Smooth muscle cell of the coronary artery (primary cell): ENCODE results near the gene ZNF77. TPM values are rescaled to one million over a fixed set of nuclear protein-coding genes. Genes with fewer than 3 reads are reported as not detected.

Experiments used
- total RNA-seq: library from RNA; depleted of rRNA; stranded (reverse); fragments of >200 nt; gene quantifications from 2 replicates; pipeline ENCODE4 v1.2.3, GENCODE V29; 2014; ENCODE audit warnings: low replicate concordance

The ZNF77 gene
- total RNA-seq, result 4.6 and 5.8 TPM in 2 replicates

GRCh38 chr19:2944775-2945574, at the start of gene ZNF77:
Gene ZNF77, minus strand, starts transcription at chr19:2944971. Its CDS starts 131 bp downstream, at chr19:2944840.

GRCh38 chr19:2977001-2977745, 32.4 kb upstream of the ZNF77 start, which contains the start of gene TLE6:
Gene TLE6, plus strand, starts transcription at chr19:2977564. Its CDS starts 670 bp downstream, at chr19:2978234.

GRCh38 chr19:2900296-2901252, 44.2 kb downstream of the ZNF77 start, which contains the start of gene ZNF57:
Gene ZNF57, plus strand, starts transcription at chr19:2900928. Its CDS starts 118 bp downstream, at chr19:2901046.

Other genes starting within 250 kb of the ZNF77 start
- 0.35 and 0.38 TPM in 2 replicates for gene GNG7, start 242.3 kb downstream of the ZNF77 start, total RNA-seq
- gene DIRAS1, start 223.6 kb downstream of the ZNF77 start, total RNA-seq, result 1.2 and 18.4 TPM in 2 replicates
- 18.7 and 24.3 TPM in 2 replicates for gene SLC39A3, start 205.0 kb downstream of the ZNF77 start, total RNA-seq
- 13.1 and 32.2 TPM in 2 replicates for gene SGTA, start 161.7 kb downstream of the ZNF77 start, total RNA-seq
- 51.2 and 92.5 TPM in 2 replicates for gene THOP1, start 159.5 kb downstream of the ZNF77 start, total RNA-seq
- 3.2 and 3.3 TPM in 2 replicates for gene ZNF554, start 125.1 kb downstream of the ZNF77 start, total RNA-seq
- gene ZNF555, start 103.5 kb downstream of the ZNF77 start, total RNA-seq, result 5.7 and 5.8 TPM in 2 replicates
- 0.08 and 0.12 TPM in 2 replicates for gene ZNF556, start 77.6 kb downstream of the ZNF77 start, total RNA-seq
- gene ZNF57, start 44.0 kb downstream of the ZNF77 start, total RNA-seq, result 3.7 and 4.7 TPM in 2 replicates
- gene TLE6, start 32.6 kb upstream of the ZNF77 start, total RNA-seq, result 0.12 and 2.1 TPM in 2 replicates
- 4.4 TPM in 2 replicates for gene TLE2, start 84.3 kb upstream of the ZNF77 start, total RNA-seq
- gene TLE5, start 117.5 kb upstream of the ZNF77 start, total RNA-seq, result 160 and 167 TPM in 2 replicates
- gene GNA11, start 149.4 kb upstream of the ZNF77 start, total RNA-seq, result 74.3 and 75.7 TPM in 2 replicates
- gene GNA15, start 191.1 kb upstream of the ZNF77 start, total RNA-seq, result 0.08 TPM in 1 of 2 replicates, not detected in the other
- not detected in 2 replicates for gene S1PR4, start 233.8 kb upstream of the ZNF77 start, total RNA-seq
- 37.2 and 43.7 TPM in 2 replicates for gene NCLN, start 241.0 kb upstream of the ZNF77 start, total RNA-seq